ENCODE data around the gene DTL. TPM values are rescaled to one million over a fixed set of nuclear protein-coding genes. Genes with fewer than 3 reads are reported as not detected.
A peak's percentile ranks its signal among the peaks of the same experiment; 100 is the strongest.

Gene DTL
- total and polyA plus RNA-seq, 11 donors, result 0.08 to 6.2 (median 0.44) TPM; not detected in 1

DNA sequence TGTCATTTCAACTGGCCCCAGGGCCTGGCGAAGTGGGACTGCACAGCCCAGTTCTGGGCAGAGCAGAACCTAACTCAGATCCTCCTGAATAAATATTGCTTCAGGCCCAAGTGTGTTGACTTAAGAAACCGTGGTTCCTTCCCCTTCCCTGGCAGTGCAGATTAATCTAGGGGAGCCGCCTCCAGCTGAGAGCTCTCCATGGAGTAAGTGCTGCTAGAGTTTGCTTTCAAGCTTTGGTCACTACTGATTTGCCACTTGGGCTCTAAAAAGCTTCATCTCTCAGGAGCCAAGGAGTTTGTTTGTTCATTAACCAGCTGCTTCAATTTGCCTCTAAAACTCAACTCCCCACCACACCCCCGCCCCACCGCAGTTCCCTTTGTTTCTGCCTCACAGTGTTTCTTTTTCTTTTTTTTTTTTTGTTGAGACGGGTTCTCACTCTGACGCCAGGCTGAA lies 112.1 kb downstream of the DTL start:
- no peak overlapping the region for H3K4me3 ChIP-seq
- DNase-seq (no peak), ATAC-seq (no peak)
- no peaks in the 10 kb centered on the region for H3K27me3 ChIP-seq
- intact Hi-C loops (cut with DNase I), result no loop called here
- no peaks in the 10 kb centered on the region for H3K9me3 ChIP-seq
- no peak overlapping the region for H3K27ac ChIP-seq
- 88 to 91% (median 89%) methylated on average over 7 of the region's 7 CpGs for WGBS, 4 donors
- TF ChIP-seq POLR2A (IDR thresholded peaks at IDR 0.05), result no peak
- peaks cover 0 to 13% (median 6%) of the 10 kb centered on the region in 12 donors for H3K4me1 ChIP-seq
- no peaks in the 10 kb centered on the region for H3K36me3 ChIP-seq

DNA sequence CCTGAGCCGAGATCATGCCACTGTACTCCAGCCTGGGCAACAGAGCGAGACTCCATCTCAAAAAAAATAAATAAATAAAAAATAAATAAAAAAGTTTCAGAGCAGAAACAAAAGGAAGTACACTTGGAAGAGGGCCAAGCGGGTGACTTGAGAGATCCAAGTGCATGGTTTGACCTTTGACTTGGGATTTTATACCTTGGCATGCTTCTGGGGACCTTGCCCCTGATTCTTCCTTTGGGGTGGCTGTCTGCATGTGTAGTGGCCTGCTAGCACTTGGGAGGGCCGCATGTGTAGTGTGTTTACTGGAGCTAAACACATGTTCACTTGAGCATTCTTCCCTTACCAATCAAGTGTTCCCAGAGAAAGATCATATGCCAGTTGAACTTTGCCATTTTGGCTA lies 114.0 kb downstream of the DTL start:
- intact Hi-C loops (cut with DNase I), result no loop called here
- TF ChIP-seq, protein P1, sequence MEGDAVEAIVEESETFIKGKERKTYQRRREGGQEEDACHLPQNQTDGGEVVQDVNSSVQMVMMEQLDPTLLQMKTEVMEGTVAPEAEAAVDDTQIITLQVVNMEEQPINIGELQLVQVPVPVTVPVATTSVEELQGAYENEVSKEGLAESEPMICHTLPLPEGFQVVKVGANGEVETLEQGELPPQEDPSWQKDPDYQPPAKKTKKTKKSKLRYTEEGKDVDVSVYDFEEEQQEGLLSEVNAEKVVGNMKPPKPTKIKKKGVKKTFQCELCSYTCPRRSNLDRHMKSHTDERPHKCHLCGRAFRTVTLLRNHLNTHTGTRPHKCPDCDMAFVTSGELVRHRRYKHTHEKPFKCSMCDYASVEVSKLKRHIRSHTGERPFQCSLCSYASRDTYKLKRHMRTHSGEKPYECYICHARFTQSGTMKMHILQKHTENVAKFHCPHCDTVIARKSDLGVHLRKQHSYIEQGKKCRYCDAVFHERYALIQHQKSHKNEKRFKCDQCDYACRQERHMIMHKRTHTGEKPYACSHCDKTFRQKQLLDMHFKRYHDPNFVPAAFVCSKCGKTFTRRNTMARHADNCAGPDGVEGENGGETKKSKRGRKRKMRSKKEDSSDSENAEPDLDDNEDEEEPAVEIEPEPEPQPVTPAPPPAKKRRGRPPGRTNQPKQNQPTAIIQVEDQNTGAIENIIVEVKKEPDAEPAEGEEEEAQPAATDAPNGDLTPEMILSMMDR (IDR thresholded peaks at IDR 0.05), result no peak
- no peak for TF ChIP-seq POLR2A (IDR thresholded peaks at IDR 0.05)
- no peak overlapping the region for H3K27ac ChIP-seq
- DNase-seq, result no peak
- no peaks in the 10 kb centered on the region for H3K27me3 ChIP-seq
- H3K4me1 ChIP-seq, result peaks cover 0 to 21% (median 8%) of the 10 kb centered on the region in 12 donors
- H3K36me3 ChIP-seq, result no peaks in the 10 kb centered on the region
- peaks cover 0 to 2% (median 0%) of the 10 kb centered on the region in 12 donors for H3K9me3 ChIP-seq
- H3K4me3 ChIP-seq, result no peak overlapping the region
- no peak for ATAC-seq
- WGBS, 4 donors, result 85 to 92% (median 88%) methylated on average over 4 of the region's 4 CpGs

DNA sequence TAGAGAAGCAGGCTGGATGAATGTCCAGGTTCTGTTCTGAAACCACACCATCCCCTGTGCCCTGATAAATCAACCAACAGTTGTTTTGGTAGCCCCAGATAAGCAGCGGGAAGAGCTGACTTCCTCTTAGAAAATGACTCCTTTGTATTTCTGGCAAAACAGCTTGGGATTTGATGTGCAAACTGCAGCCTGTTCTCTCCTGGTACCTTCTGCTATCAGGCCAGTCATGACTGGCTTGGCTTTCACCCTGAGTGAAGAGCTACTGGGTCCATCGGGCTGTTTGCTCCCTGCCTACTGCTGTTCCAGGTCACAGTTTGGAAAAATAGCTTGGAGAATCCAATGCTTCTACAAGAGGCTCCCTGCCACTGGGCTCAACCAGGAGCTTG lies 116.8 kb downstream of the DTL start:
- Histone ChIP-seq H3K36me3 (no peaks in the 10 kb centered on the region), H3K9me3 (peaks cover 0 to 8% (median 0%) of the 10 kb centered on the region in 12 donors), H3K27ac (peak overlapping the region in 1 of 12 donors; percentile 4), H3K4me3 (peak overlapping the region in 1 of 12 donors; percentile 24), H3K4me1 (peaks cover 0 to 21% (median 8%) of the 10 kb centered on the region in 12 donors), H3K27me3 (no peaks in the 10 kb centered on the region)
- TF ChIP-seq POLR2A (IDR thresholded peaks at IDR 0.05), result no peak
- TF ChIP-seq, protein P1 (IDR thresholded peaks at IDR 0.05), result no peak
- no peak for DNase-seq
- intact Hi-C loops (cut with DNase I), result loop anchor here in 1 of 10 donors (2.0 kb wide), 1 partner anchor 22 kb away; no protein-coding TSS in a partner anchor
- 24 to 47% (median 35%) methylated on average over 2 of the region's 2 CpGs for WGBS, 4 donors
- ATAC-seq, result no peak

DNA sequence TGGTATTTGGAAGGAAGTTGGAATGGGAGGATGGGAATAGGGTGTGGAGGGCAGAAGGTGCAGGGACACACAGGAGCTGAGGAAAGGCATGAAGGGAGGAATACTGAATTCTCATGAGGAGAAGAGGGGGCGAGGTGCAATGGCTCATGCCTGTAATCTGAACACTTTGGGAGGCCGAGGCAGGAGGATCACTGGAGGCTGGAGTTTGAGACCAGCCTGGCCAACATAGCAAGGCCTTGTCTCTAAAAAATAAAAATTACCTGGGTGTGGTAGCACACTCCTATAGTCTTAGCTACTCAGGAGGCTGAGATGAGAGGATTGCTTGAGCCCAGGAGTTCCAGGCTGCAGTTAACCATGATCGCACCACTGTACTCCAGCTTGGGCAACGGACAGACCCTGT lies 117.3 kb downstream of the DTL start:
- no peaks in the 10 kb centered on the region for H3K36me3 ChIP-seq
- H3K27me3 ChIP-seq, result no peaks in the 10 kb centered on the region
- no peak for TF ChIP-seq POLR2A (IDR thresholded peaks at IDR 0.05)
- TF ChIP-seq, protein P1 (IDR thresholded peaks at IDR 0.05), result no peak
- WGBS, 4 donors, result 98 to 99% (median 98%) methylated on average over 4 of the region's 4 CpGs
- ATAC-seq, result no peak
- peaks cover 0 to 8% (median 0%) of the 10 kb centered on the region in 12 donors for H3K9me3 ChIP-seq
- no peak for DNase-seq
- H3K27ac ChIP-seq, result peak overlapping the region in 2 of 12 donors; percentile 1 to 18
- H3K4me1 ChIP-seq, result peaks cover 0 to 21% (median 8%) of the 10 kb centered on the region in 12 donors
- no peak overlapping the region for H3K4me3 ChIP-seq
- intact Hi-C loops (cut with DNase I), result loop anchor here in 1 of 10 donors (2.0 kb wide), 1 partner anchor 22 kb away; no protein-coding TSS in a partner anchor

DNA sequence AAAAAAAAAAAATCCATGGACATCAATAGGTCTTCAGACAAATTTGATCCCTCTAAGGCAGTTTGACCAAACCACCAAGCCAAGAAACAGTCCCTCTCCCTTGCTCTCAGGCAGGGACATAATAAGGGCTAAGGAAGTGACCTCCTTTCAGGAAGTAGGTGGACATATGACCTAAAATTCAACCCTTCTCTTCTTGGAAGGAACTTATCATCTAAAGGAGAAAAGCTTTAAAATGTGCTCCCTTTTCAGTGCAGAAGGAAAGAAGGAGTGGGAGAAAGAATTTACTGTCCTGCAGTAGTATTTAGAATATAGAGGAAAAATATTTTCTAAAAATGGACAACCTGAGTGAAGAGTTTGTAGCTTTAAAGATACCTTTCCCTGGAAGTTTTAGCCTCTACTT lies 118.1 kb downstream of the DTL start:
- intact Hi-C loops (cut with DNase I), result loop anchor here in 1 of 10 donors (2.0 kb wide), 1 partner anchor 21 kb away; no protein-coding TSS in a partner anchor
- DNase-seq (no peak), ATAC-seq (peak in 1 of 4 donors; percentile 41)
- Histone ChIP-seq H3K4me1 (peaks cover 0 to 21% (median 8%) of the 10 kb centered on the region in 12 donors), H3K9me3 (peaks cover 0 to 8% (median 0%) of the 10 kb centered on the region in 12 donors), H3K27me3 (no peaks in the 10 kb centered on the region), H3K36me3 (no peaks in the 10 kb centered on the region), H3K27ac (peak overlapping the region in 2 of 12 donors; percentile 1 to 18), H3K4me3 (no peak overlapping the region)
- TF ChIP-seq, protein P1 (IDR thresholded peaks at IDR 0.05), result no peak
- TF ChIP-seq POLR2A (IDR thresholded peaks at IDR 0.05), result no peak

Measured in heart left ventricle (tissue), 16 donors.